GM23338 (cell line): ENCODE results near the gene KIAA1671. TPM values are rescaled to one million over a fixed set of nuclear protein-coding genes. Genes with fewer than 3 reads are reported as not detected.

Experiments
- ATAC-seq: fragments of 200-7000 bp; cut with Tn5 transposase; 3 replicates; pipeline ENCODE4 v1.9.1; 2020
- DNase-seq: peaks from one replicate; pipeline ENCODE4 v3.0.0-alpha.2; 2015; ENCODE audit warnings: low spot score
- H2AFZ ChIP-seq: fragments of 200-600 bp; sonication (generic); 2 replicates; pipeline ENCODE4 v1.8.0; 2016; ENCODE audit warnings: antibody characterized with exemption, mild to moderate bottlenecking, moderate library complexity
- H3F3A ChIP-seq: fragments of 200-600 bp; sonication (generic); replicated peaks from 2 replicates; pipeline ENCODE4 v1.8.0; 2017; ENCODE audit warnings: antibody characterized with exemption, mixed run types, low read depth
- H3K27ac ChIP-seq: fragments of 200-600 bp; sonication (generic); 2 replicates; pipeline ENCODE4 v1.6.1; 2016; ENCODE audit warnings: low read depth
- H3K27me3 ChIP-seq: fragments of 200-600 bp; sonication (generic); 2 replicates; pipeline ENCODE4 v1.8.0; 2016; ENCODE audit warnings: mild to moderate bottlenecking, mixed run types, moderate library complexity; ENCODE audit not compliant: insufficient read depth
- H3K36me3 ChIP-seq: fragments of 200-600 bp; sonication (generic); 2 replicates; pipeline ENCODE4 v1.8.0; 2016; ENCODE audit warnings: mild to moderate bottlenecking; ENCODE audit not compliant: insufficient read depth
- H3K4me1 ChIP-seq: fragments of 200-600 bp; sonication (generic); 2 replicates; pipeline ENCODE4 v1.8.0; 2016; ENCODE audit warnings: mild to moderate bottlenecking, moderate library complexity; ENCODE audit not compliant: insufficient read depth
- H3K4me2 ChIP-seq: fragments of 200-600 bp; sonication (generic); 2 replicates; pipeline ENCODE4 v1.7.1; 2017; ENCODE audit warnings: mixed run types
- H3K4me3 ChIP-seq: fragments of 200-600 bp; sonication (generic); 2 replicates; pipeline ENCODE4 v1.6.1; 2016; ENCODE audit warnings: mixed run types
- H3K79me2 ChIP-seq: fragments of 200-600 bp; sonication (generic); replicated peaks from 2 replicates; pipeline ENCODE4 v1.8.0; 2017; ENCODE audit warnings: mild to moderate bottlenecking; ENCODE audit not compliant: insufficient read depth
- H3K9me2 ChIP-seq: fragments of 200-600 bp; sonication (generic); 2 replicates; pipeline ENCODE4 v1.8.0; 2017; ENCODE audit not compliant: insufficient read depth
- H4K20me1 ChIP-seq: fragments of 200-600 bp; sonication (generic); replicated peaks from 2 replicates; pipeline ENCODE4 v1.8.0; 2017; ENCODE audit warnings: mild to moderate bottlenecking; ENCODE audit not compliant: insufficient read depth
- H3K27ac Mint-ChIP-seq: 2 replicates; pipeline ENCODE4 v1.8.0; 2020; ENCODE audit warnings: inconsistent platforms, mild to moderate bottlenecking, moderate library complexity, mixed read lengths
- H3K27me3 Mint-ChIP-seq: 3 replicates; pipeline ENCODE4 v1.8.0; 2022; ENCODE audit warnings: low read depth, mild to moderate bottlenecking, moderate library complexity, mixed read lengths, inconsistent platforms; ENCODE audit not compliant: insufficient read depth, poor library complexity
- H3K36me3 Mint-ChIP-seq: 3 replicates; pipeline ENCODE4 v1.8.0; 2021; ENCODE audit warnings: low read depth, mild to moderate bottlenecking, inconsistent platforms, moderate library complexity, mixed read lengths
- H3K4me1 Mint-ChIP-seq: 3 replicates; pipeline ENCODE4 v1.8.0; 2020; ENCODE audit warnings: mild to moderate bottlenecking, inconsistent platforms, mixed read lengths
- H3K4me3 Mint-ChIP-seq: 3 replicates; pipeline ENCODE4 v1.8.0; 2021; ENCODE audit warnings: moderate library complexity, mild to moderate bottlenecking, inconsistent platforms, mixed read lengths
- H3K9me3 Mint-ChIP-seq: 3 replicates; pipeline ENCODE4 v1.8.0; 2020; ENCODE audit warnings: moderate library complexity, mild to moderate bottlenecking, inconsistent platforms, mixed read lengths
- CREB1 ChIP-seq: fragments of 250-450 bp; sonication (Bioruptor Pico); IDR thresholded peaks from 2 replicates; pipeline ENCODE4 v1.5.0; 2020; ENCODE audit warnings: low read depth, mild to moderate bottlenecking, moderate library complexity
- EZH2 ChIP-seq: fragments of 200-600 bp; sonication (generic); IDR thresholded peaks from one replicate; pipeline ENCODE4 v1.8.0; 2017; ENCODE audit warnings: antibody characterized with exemption, mild to moderate bottlenecking, low read depth; ENCODE audit not compliant: unreplicated experiment
- EZH2phosphoT487 ChIP-seq: fragments of 200-600 bp; sonication (generic); IDR thresholded peaks from one replicate; pipeline ENCODE4 v1.8.1; 2018; ENCODE audit warnings: antibody characterized with exemption; ENCODE audit not compliant: unreplicated experiment
- JUNB ChIP-seq: IDR thresholded peaks from one replicate; pipeline ENCODE4 v1.6.1; 2016; ENCODE audit warnings: antibody characterized with exemption; ENCODE audit not compliant: unreplicated experiment
- NANOG ChIP-seq: IDR thresholded peaks from 2 replicates; pipeline ENCODE4 v1.6.1; 2016; ENCODE audit warnings: antibody characterized with exemption, borderline replicate concordance
- POLR2AphosphoS5 ChIP-seq: IDR thresholded peaks from 2 replicates; pipeline ENCODE4 v1.6.1; 2016; ENCODE audit warnings: antibody characterized with exemption, low read depth
- STAT1 ChIP-seq: IDR thresholded peaks from one replicate; pipeline ENCODE4 v1.6.1; 2016; ENCODE audit warnings: antibody characterized with exemption; ENCODE audit not compliant: unreplicated experiment
- ZNF114 ChIP-seq: fragments of 250-450 bp; sonication (Bioruptor Pico); IDR thresholded peaks from 2 replicates; pipeline ENCODE4 v1.5.0; 2020; ENCODE audit warnings: mild to moderate bottlenecking, moderate library complexity
- ZNF331 ChIP-seq: fragments of 250-450 bp; sonication (Bioruptor Pico); IDR thresholded peaks from 2 replicates; pipeline ENCODE4 v1.5.0; 2020; ENCODE audit warnings: low read depth, mild to moderate bottlenecking, moderate library complexity
- polyA plus RNA-seq: library from polyadenylated mRNA; unstranded; fragments of >200 nt; fragmentation: Nextera tagmentation; extraction: Ambion mirVana; gene quantifications from 2 replicates; pipeline ENCODE4 v1.2.1, GENCODE V29; 2016
- total RNA-seq: library from RNA; depleted of rRNA; stranded (reverse); fragments of >200 nt; shearing (Covaris generic); gene quantifications from 2 replicates; pipeline ENCODE4 v1.2.3, GENCODE V29; 2014
- TF ChIP-seq, protein P1 (sequence below): IDR thresholded peaks from 2 replicates; pipeline ENCODE4 v1.6.1; 2016; ENCODE audit warnings: antibody characterized with exemption
- TF ChIP-seq, protein P2 (sequence below), 2 experiments: fragments of 200-600 bp in 1 of 2; sonication (generic) in 1 of 2; conservative IDR thresholded peaks; 2 replicates each; pipeline versions ENCODE4 v1.5.1 to v1.6.1; 2016 to 2017; ENCODE audit warnings: antibody characterized with exemption in 2 of 2, low read depth in 2 of 2, mild to moderate bottlenecking in 2 of 2, moderate library complexity in 1 of 2
- TF ChIP-seq, protein P3 (sequence below): fragments of 250-450 bp; sonication (Bioruptor Pico); IDR thresholded peaks from 2 replicates; pipeline ENCODE4 v1.5.0; 2020; ENCODE audit warnings: mild to moderate bottlenecking, moderate library complexity
- TF ChIP-seq, protein P4 (sequence below): IDR thresholded peaks from one replicate; pipeline ENCODE4 v1.6.1; 2018; ENCODE audit warnings: antibody characterized with exemption; ENCODE audit not compliant: unreplicated experiment

Gene KIAA1671
- total and polyA plus RNA-seq, 2 experiments from 2014 or later: 6.1 to 27.2 TPM

DNA sequence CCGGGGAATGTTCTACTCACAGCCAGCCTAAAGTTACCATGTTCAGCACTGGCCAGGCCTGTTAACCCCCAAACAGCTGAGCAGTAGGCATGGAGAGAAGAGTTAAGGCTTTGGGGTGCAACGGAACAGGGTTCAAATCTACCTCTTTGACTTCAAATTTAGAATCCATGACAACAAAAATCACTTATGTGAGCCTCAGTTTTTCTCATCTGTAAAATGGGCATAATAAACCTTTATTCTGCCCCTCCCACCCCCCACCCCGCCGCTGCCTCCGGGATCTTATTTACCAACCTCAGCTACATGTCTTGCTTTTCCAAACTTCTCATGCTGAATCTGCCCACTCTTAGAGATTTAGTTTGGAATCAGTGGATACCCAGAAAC is 134.4 kb downstream of the KIAA1671 start:
- Histone ChIP-seq H3K4me3 (no peak overlapping the region), H2AFZ (no peak overlapping the region), H3K4me2 (no peak overlapping the region), H4K20me1 (peaks cover 3% of the 10 kb centered on the region; the same call in 1 of the 2 replicates), H3K79me2 (no peaks in the 10 kb centered on the region), H3F3A (no peaks in the 10 kb centered on the region), H3K36me3 (no peaks in the 10 kb centered on the region), H3K27me3 (no peaks in the 10 kb centered on the region), H3K27ac (no peak overlapping the region), H3K4me1 (no peaks in the 10 kb centered on the region), H3K9me2 (no peaks in the 10 kb centered on the region)
- Mint-ChIP-seq H3K9me3 (no peaks in the 10 kb centered on the region), H3K27ac (no peak overlapping the region), H3K27me3 (peaks cover 2% of the 10 kb centered on the region), H3K36me3 (no peaks in the 10 kb centered on the region; the same call in 2 of the 3 replicates), H3K4me3 (no peak overlapping the region), H3K4me1 (no peaks in the 10 kb centered on the region; the same call in 2 of the 3 replicates)
- no peak for DNase-seq
- ATAC-seq: no peak
- TF ChIP-seq ZNF114 (CRISPR knock-in tag) (no peak), JUNB (no peak), STAT1 (no peak), EZH2phosphoT487 (no peak), ZNF331 (no peak), CREB1 (CRISPR knock-in tag) (no peak), NANOG (no peak), EZH2 (no peak), POLR2AphosphoS5 (no peak)
- TF ChIP-seq, protein P1, sequence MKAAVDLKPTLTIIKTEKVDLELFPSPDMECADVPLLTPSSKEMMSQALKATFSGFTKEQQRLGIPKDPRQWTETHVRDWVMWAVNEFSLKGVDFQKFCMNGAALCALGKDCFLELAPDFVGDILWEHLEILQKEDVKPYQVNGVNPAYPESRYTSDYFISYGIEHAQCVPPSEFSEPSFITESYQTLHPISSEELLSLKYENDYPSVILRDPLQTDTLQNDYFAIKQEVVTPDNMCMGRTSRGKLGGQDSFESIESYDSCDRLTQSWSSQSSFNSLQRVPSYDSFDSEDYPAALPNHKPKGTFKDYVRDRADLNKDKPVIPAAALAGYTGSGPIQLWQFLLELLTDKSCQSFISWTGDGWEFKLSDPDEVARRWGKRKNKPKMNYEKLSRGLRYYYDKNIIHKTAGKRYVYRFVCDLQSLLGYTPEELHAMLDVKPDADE: no peak
- TF ChIP-seq, protein P2, sequence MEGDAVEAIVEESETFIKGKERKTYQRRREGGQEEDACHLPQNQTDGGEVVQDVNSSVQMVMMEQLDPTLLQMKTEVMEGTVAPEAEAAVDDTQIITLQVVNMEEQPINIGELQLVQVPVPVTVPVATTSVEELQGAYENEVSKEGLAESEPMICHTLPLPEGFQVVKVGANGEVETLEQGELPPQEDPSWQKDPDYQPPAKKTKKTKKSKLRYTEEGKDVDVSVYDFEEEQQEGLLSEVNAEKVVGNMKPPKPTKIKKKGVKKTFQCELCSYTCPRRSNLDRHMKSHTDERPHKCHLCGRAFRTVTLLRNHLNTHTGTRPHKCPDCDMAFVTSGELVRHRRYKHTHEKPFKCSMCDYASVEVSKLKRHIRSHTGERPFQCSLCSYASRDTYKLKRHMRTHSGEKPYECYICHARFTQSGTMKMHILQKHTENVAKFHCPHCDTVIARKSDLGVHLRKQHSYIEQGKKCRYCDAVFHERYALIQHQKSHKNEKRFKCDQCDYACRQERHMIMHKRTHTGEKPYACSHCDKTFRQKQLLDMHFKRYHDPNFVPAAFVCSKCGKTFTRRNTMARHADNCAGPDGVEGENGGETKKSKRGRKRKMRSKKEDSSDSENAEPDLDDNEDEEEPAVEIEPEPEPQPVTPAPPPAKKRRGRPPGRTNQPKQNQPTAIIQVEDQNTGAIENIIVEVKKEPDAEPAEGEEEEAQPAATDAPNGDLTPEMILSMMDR (conservative IDR thresholded peaks at IDR 0.05; ENCODE audit: low read depth in 2 of 2): no peak
- TF ChIP-seq, protein P3, sequence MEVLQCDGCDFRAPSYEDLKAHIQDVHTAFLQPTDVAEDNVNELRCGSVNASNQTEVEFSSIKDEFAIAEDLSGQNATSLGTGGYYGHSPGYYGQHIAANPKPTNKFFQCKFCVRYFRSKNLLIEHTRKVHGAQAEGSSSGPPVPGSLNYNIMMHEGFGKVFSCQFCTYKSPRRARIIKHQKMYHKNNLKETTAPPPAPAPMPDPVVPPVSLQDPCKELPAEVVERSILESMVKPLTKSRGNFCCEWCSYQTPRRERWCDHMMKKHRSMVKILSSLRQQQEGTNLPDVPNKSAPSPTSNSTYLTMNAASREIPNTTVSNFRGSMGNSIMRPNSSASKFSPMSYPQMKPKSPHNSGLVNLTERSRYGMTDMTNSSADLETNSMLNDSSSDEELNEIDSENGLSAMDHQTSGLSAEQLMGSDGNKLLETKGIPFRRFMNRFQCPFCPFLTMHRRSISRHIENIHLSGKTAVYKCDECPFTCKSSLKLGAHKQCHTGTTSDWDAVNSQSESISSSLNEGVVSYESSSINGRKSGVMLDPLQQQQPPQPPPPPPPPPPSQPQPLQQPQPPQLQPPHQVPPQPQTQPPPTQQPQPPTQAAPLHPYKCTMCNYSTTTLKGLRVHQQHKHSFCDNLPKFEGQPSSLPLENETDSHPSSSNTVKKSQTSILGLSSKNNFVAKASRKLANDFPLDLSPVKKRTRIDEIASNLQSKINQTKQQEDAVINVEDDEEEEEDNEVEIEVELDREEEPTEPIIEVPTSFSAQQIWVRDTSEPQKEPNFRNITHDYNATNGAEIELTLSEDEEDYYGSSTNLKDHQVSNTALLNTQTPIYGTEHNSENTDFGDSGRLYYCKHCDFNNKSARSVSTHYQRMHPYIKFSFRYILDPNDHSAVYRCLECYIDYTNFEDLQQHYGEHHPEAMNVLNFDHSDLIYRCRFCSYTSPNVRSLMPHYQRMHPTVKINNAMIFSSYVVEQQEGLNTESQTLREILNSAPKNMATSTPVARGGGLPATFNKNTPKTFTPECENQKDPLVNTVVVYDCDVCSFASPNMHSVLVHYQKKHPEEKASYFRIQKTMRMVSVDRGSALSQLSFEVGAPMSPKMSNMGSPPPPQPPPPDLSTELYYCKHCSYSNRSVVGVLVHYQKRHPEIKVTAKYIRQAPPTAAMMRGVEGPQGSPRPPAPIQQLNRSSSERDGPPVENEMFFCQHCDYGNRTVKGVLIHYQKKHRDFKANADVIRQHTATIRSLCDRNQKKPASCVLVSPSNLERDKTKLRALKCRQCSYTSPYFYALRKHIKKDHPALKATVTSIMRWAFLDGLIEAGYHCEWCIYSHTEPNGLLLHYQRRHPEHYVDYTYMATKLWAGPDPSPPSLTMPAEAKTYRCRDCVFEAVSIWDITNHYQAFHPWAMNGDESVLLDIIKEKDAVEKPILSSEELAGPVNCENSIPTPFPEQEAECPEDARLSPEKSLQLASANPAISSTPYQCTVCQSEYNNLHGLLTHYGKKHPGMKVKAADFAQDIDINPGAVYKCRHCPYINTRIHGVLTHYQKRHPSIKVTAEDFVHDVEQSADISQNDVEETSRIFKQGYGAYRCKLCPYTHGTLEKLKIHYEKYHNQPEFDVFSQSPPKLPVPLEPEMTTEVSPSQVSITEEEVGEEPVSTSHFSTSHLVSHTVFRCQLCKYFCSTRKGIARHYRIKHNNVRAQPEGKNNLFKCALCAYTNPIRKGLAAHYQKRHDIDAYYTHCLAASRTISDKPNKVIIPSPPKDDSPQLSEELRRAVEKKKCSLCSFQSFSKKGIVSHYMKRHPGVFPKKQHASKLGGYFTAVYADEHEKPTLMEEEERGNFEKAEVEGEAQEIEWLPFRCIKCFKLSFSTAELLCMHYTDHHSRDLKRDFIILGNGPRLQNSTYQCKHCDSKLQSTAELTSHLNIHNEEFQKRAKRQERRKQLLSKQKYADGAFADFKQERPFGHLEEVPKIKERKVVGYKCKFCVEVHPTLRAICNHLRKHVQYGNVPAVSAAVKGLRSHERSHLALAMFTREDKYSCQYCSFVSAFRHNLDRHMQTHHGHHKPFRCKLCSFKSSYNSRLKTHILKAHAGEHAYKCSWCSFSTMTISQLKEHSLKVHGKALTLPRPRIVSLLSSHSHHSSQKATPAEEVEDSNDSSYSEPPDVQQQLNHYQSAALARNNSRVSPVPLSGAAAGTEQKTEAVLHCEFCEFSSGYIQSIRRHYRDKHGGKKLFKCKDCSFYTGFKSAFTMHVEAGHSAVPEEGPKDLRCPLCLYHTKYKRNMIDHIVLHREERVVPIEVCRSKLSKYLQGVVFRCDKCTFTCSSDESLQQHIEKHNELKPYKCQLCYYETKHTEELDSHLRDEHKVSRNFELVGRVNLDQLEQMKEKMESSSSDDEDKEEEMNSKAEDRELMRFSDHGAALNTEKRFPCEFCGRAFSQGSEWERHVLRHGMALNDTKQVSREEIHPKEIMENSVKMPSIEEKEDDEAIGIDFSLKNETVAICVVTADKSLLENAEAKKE (CRISPR knock-in tag): no peak
- TF ChIP-seq, protein P4, sequence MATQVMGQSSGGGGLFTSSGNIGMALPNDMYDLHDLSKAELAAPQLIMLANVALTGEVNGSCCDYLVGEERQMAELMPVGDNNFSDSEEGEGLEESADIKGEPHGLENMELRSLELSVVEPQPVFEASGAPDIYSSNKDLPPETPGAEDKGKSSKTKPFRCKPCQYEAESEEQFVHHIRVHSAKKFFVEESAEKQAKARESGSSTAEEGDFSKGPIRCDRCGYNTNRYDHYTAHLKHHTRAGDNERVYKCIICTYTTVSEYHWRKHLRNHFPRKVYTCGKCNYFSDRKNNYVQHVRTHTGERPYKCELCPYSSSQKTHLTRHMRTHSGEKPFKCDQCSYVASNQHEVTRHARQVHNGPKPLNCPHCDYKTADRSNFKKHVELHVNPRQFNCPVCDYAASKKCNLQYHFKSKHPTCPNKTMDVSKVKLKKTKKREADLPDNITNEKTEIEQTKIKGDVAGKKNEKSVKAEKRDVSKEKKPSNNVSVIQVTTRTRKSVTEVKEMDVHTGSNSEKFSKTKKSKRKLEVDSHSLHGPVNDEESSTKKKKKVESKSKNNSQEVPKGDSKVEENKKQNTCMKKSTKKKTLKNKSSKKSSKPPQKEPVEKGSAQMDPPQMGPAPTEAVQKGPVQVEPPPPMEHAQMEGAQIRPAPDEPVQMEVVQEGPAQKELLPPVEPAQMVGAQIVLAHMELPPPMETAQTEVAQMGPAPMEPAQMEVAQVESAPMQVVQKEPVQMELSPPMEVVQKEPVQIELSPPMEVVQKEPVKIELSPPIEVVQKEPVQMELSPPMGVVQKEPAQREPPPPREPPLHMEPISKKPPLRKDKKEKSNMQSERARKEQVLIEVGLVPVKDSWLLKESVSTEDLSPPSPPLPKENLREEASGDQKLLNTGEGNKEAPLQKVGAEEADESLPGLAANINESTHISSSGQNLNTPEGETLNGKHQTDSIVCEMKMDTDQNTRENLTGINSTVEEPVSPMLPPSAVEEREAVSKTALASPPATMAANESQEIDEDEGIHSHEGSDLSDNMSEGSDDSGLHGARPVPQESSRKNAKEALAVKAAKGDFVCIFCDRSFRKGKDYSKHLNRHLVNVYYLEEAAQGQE: no peak
